Neural crest cell (in vitro differentiated cells): ENCODE results near the gene TCF7L2. TPM values are rescaled to one million over a fixed set of nuclear protein-coding genes. Genes with fewer than 3 reads are reported as not detected.

Source experiments
- DNase-seq: peaks from one replicate; pipeline ENCODE4 v3.0.0; 2021; ENCODE audit warnings: low read depth, mixed read lengths, low spot score
- H3K27ac Mint-ChIP-seq: one replicate; pipeline ENCODE4 v1.8.0; 2021; ENCODE audit warnings: mild to moderate bottlenecking, mixed read lengths; ENCODE audit not compliant: unreplicated experiment
- H3K27me3 Mint-ChIP-seq: 2 replicates; pipeline ENCODE4 v1.8.0; 2021; ENCODE audit warnings: low read depth, mild to moderate bottlenecking, mixed read lengths
- H3K36me3 Mint-ChIP-seq: 2 replicates; pipeline ENCODE4 v1.8.0; 2021; ENCODE audit warnings: low read depth, mild to moderate bottlenecking, mixed read lengths
- H3K4me1 Mint-ChIP-seq: 2 replicates; pipeline ENCODE4 v1.8.0; 2021; ENCODE audit warnings: mixed read lengths
- H3K4me3 Mint-ChIP-seq: one replicate; pipeline ENCODE4 v1.8.0; 2021; ENCODE audit warnings: mild to moderate bottlenecking, mixed read lengths
- H3K9me3 Mint-ChIP-seq: 2 replicates; pipeline ENCODE4 v1.8.0; 2021; ENCODE audit warnings: mixed read lengths
- CTCF ChIP-seq: fragments of 200-600 bp; sonication (generic); conservative IDR thresholded peaks from 2 replicates; pipeline ENCODE4 v1.5.0; 2021; ENCODE audit warnings: antibody characterized with exemption, mild to moderate bottlenecking
- total RNA-seq: library from RNA; stranded (reverse); gene quantifications from 2 replicates; pipeline ENCODE4 v1.2.1, GENCODE V29; 2021

Gene TCF7L2
- total RNA-seq, 1 donor from 2014 or later, result 34.8 TPM

DNA sequence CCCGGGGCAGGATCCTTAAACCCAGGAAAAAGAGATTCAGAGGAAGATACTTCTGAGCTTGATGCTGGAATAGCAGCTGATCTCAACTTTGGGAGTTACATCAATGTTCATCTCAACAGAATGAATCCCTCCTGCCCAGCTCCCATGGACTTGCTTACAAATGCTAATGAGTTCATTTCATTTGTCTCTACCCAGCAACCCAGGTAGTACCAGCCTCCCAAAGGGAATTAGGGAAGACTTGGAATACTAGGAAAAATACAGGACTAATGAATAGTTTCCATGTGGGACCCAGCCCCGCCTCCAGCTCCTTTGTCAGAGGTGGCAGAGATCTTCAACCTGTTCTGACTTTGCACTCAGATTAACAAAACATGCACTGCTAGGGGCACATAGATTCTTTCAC, 22.1 kb upstream of the TCF7L2 start:
- TF ChIP-seq CTCF, result no peak
- H3K4me3 Mint-ChIP-seq, result no peak overlapping the region
- H3K36me3 Mint-ChIP-seq, result no peaks in the 10 kb centered on the region
- no peaks in the 10 kb centered on the region for H3K9me3 Mint-ChIP-seq
- no peaks in the 10 kb centered on the region for H3K4me1 Mint-ChIP-seq
- H3K27me3 Mint-ChIP-seq, result no peaks in the 10 kb centered on the region
- H3K27ac Mint-ChIP-seq, result no peak overlapping the region
- no peak for DNase-seq

DNA sequence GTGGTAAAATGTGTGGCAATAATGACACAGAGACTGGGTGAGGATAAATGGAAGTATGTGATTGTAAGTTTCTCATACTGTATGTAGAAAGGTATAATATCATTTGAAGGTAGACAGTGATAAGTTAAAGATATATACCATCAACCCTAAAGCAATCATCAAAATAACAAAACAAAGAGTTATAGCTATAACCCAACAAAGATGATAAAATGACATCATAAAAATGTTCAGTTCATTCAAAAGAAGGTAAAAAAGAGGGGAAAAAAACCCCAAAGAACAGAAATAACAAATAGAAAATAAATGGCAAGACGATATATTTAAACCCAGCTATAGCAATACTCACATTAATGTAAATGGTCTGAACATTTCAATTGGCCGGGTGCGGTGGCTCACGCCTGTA, 17.4 kb upstream of the TCF7L2 start:
- H3K9me3 Mint-ChIP-seq, result no peaks in the 10 kb centered on the region
- H3K27ac Mint-ChIP-seq, result no peak overlapping the region
- H3K4me1 Mint-ChIP-seq, result no peaks in the 10 kb centered on the region
- TF ChIP-seq CTCF, result no peak
- H3K36me3 Mint-ChIP-seq, result no peaks in the 10 kb centered on the region
- no peak overlapping the region for H3K4me3 Mint-ChIP-seq
- no peak for DNase-seq
- H3K27me3 Mint-ChIP-seq, result no peaks in the 10 kb centered on the region

GRCh38 chr10:112934193-112934592, 15.9 kb upstream of the TCF7L2 start:
- Mint-ChIP-seq H3K27ac (no peak overlapping the region), H3K4me1 (peaks cover 9% of the 10 kb centered on the region), H3K36me3 (no peaks in the 10 kb centered on the region), H3K27me3 (no peaks in the 10 kb centered on the region), H3K9me3 (no peaks in the 10 kb centered on the region), H3K4me3 (no peak overlapping the region)
- no peak for DNase-seq
- no peak for TF ChIP-seq CTCF

GRCh38 chr10:112938808-112939482, 11.1 kb upstream of the TCF7L2 start:
- H3K36me3 Mint-ChIP-seq, result no peaks in the 10 kb centered on the region
- no peaks in the 10 kb centered on the region for H3K27me3 Mint-ChIP-seq
- DNase-seq, result no peak
- no peaks in the 10 kb centered on the region for H3K9me3 Mint-ChIP-seq
- no peak for TF ChIP-seq CTCF
- peaks cover 9% of the 10 kb centered on the region for H3K4me1 Mint-ChIP-seq
- no peak overlapping the region for H3K4me3 Mint-ChIP-seq
- no peak overlapping the region for H3K27ac Mint-ChIP-seq

GRCh38 chr10:112945811-112946210, 4.2 kb upstream of the TCF7L2 start:
- H3K36me3 Mint-ChIP-seq, result no peaks in the 10 kb centered on the region
- no peak for DNase-seq
- peaks cover 35% of the 10 kb centered on the region for H3K4me1 Mint-ChIP-seq
- no peak overlapping the region for H3K4me3 Mint-ChIP-seq
- TF ChIP-seq CTCF, result no peak
- no peaks in the 10 kb centered on the region for H3K9me3 Mint-ChIP-seq
- H3K27me3 Mint-ChIP-seq, result peaks cover 8% of the 10 kb centered on the region
- no peak overlapping the region for H3K27ac Mint-ChIP-seq
